ENCODE data around the gene ABCA1.

Gene ABCA1

DNA sequence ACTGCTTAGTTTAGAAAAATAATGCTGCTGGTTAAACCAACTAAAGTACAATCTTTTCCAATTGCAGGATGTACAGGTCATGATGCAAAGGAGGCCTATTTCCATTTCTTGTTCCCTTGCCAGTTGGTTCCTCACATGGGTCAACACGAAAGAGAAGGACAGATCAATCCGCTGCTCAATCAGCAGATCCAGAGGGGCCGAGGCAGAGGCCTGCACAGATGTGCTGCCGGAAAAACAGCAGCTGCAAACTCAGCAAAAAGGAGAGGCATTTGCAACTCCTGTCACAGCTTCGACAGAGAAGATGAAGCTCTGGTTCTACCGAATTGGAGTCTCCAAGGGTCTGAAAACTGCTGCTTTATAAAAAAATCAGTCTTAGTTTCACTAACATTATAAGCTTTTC, 94.3 kb downstream of the ABCA1 start:
- no peak overlapping the region for H3K27ac ChIP-seq
- no peaks in the 10 kb centered on the region for H3K27me3 ChIP-seq (replicated peaks)
- DNase-seq = no peak
- in situ Hi-C loops (cut with HindIII; ENCODE audit: low pct_ligation_motif_present, low sequenced_read_pairs) = no loop called here
- H3K4me3 ChIP-seq (ENCODE audit: low read depth, low read length) = no peak overlapping the region
- peaks cover 56% of the 10 kb centered on the region for H3K36me3 ChIP-seq (replicated peaks)
- TF ChIP-seq, protein P1, sequence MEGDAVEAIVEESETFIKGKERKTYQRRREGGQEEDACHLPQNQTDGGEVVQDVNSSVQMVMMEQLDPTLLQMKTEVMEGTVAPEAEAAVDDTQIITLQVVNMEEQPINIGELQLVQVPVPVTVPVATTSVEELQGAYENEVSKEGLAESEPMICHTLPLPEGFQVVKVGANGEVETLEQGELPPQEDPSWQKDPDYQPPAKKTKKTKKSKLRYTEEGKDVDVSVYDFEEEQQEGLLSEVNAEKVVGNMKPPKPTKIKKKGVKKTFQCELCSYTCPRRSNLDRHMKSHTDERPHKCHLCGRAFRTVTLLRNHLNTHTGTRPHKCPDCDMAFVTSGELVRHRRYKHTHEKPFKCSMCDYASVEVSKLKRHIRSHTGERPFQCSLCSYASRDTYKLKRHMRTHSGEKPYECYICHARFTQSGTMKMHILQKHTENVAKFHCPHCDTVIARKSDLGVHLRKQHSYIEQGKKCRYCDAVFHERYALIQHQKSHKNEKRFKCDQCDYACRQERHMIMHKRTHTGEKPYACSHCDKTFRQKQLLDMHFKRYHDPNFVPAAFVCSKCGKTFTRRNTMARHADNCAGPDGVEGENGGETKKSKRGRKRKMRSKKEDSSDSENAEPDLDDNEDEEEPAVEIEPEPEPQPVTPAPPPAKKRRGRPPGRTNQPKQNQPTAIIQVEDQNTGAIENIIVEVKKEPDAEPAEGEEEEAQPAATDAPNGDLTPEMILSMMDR (IDR thresholded peaks at IDR 0.05; ENCODE audit: low read depth, low read length, missing control alignments) = no peak

GRCh38 chr9:104831681-104832080, 96.3 kb downstream of the ABCA1 start:
- TF ChIP-seq, protein P1 (IDR thresholded peaks at IDR 0.05; ENCODE audit: low read depth, low read length, missing control alignments) = peak; percentile 28
- in situ Hi-C loops (cut with HindIII; ENCODE audit: low pct_ligation_motif_present, low sequenced_read_pairs) = no loop called here
- Histone ChIP-seq H3K36me3 (replicated peaks) (peaks cover 66% of the 10 kb centered on the region), H3K27ac (peak overlapping the region; percentile 35), H3K4me3 (ENCODE audit: low read depth, low read length) (no peak overlapping the region), H3K27me3 (replicated peaks) (no peaks in the 10 kb centered on the region)
- DNase-seq = peak; percentile 87

DNA sequence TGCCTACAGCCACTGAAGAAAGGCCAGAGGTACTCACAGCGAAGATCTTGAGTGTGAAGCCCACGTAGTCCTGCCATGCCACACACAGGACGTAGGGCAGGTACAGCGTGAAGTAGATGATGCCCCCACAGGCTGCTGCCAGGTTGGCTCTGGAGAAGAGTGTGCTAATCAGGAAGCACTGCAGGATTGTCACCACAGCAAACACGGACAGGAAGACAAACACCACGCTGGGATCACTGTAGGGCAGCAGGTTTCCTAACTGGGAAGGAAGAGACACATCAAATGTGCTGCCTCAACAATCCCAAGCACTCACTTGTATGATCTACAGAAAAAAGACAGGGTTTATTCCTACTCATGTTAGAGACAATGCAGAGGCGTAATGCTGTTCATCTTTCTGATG, 101.0 kb downstream of the ABCA1 start:
- Histone ChIP-seq H3K27ac (no peak overlapping the region), H3K36me3 (replicated peaks) (peaks cover 83% of the 10 kb centered on the region), H3K4me3 (ENCODE audit: low read depth, low read length) (no peak overlapping the region), H3K27me3 (replicated peaks) (no peaks in the 10 kb centered on the region)
- TF ChIP-seq, protein P1 (IDR thresholded peaks at IDR 0.05; ENCODE audit: low read depth, low read length, missing control alignments) = no peak
- in situ Hi-C loops (cut with HindIII; ENCODE audit: low pct_ligation_motif_present, low sequenced_read_pairs) = no loop called here
- DNase-seq = no peak

DNA sequence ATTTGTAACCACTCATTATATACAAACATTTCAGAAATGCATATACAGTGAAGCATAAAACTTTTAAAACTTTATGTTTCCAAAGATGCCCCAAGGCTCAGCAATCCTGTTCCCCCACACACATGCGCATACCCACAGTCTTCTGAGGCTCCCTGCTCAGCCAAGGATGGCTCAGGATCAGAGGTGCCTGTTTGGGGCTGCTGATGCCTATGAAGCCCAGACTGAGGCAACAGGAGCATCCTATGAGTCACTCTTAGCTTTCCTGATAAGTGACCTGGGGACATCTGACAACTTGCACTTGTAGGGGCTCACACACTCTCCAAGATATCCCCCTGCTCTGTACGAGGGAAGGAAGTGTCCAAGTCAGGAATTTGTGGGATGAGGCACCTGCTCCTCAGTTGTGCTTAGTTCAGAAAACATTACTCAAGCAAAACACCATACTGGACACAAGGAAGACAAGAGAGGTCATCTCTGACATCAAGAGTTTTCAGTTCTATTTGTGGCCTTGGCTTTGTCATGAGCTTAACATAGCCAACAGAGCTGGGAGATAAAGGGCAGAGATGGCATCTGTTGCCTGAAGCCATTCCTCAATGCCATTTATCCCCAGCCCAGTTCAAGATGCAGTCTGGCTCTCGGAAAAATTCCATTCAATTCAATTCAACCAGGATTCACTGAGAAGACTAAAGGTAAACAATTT, 101.7 kb downstream of the ABCA1 start:
- Histone ChIP-seq H3K27ac (no peak overlapping the region), H3K36me3 (replicated peaks) (peaks cover 89% of the 10 kb centered on the region), H3K27me3 (replicated peaks) (no peaks in the 10 kb centered on the region), H3K4me3 (ENCODE audit: low read depth, low read length) (no peak overlapping the region)
- no peak for DNase-seq
- in situ Hi-C loops (cut with HindIII; ENCODE audit: low pct_ligation_motif_present, low sequenced_read_pairs) = no loop called here
- TF ChIP-seq, protein P1 (IDR thresholded peaks at IDR 0.05; ENCODE audit: low read depth, low read length, missing control alignments) = no peak

GRCh38 chr9:104820336-104820735, 107.6 kb downstream of the ABCA1 start:
- Histone ChIP-seq H3K27me3 (replicated peaks) (no peaks in the 10 kb centered on the region), H3K4me3 (ENCODE audit: low read depth, low read length) (no peak overlapping the region), H3K36me3 (replicated peaks) (peaks cover 97% of the 10 kb centered on the region), H3K27ac (no peak overlapping the region)
- no peak for DNase-seq
- TF ChIP-seq, protein P1 (IDR thresholded peaks at IDR 0.05; ENCODE audit: low read depth, low read length, missing control alignments) = no peak
- in situ Hi-C loops (cut with HindIII; ENCODE audit: low pct_ligation_motif_present, low sequenced_read_pairs) = no loop called here

- Histone ChIP-seq H3K36me3 (replicated peaks) (peaks cover 97% of the 10 kb centered on the region), H3K4me3 (ENCODE audit: low read depth, low read length) (no peak overlapping the region), H3K27ac (no peak overlapping the region), H3K27me3 (replicated peaks) (no peaks in the 10 kb centered on the region)
- no peak for DNase-seq
- TF ChIP-seq, protein P1 (IDR thresholded peaks at IDR 0.05; ENCODE audit: low read depth, low read length, missing control alignments) = no peak
- in situ Hi-C loops (cut with HindIII; ENCODE audit: low pct_ligation_motif_present, low sequenced_read_pairs) = no loop called here
These were observed 108.9 kb downstream of the ABCA1 start for GRCh38 chr9:104819033-104819432.

Measured in brain microvascular endothelial cell (primary cell).